ENCODE data around the gene ZBED1.
"Not testable (repeated sequence)": the region's sequence is repeated elsewhere in the genome, so short reads cannot be mapped to it uniquely, and the experiment has no call there.

Gene ZBED1

GRCh38 chrX:2512501-2512900 lies 11.7 kb upstream of the ZBED1 start:
- ChIA-PET POLR2A (no interaction called here), CTCF (no interaction called here)
- DNase-seq (ENCODE audit: extremely low spot score) = no peak
- TF ChIP-seq FOXK2 (IDR thresholded peaks at IDR 0.05) (no peak), FOXA1 (IDR thresholded peaks at IDR 0.05) (no peak), CTBP1 (IDR thresholded peaks at IDR 0.05; ENCODE audit: borderline replicate concordance) (no peak), ELF4 (IDR thresholded peaks at IDR 0.05) (no peak), PKNOX1 (IDR thresholded peaks at IDR 0.05) (no peak), BHLHE40 (IDR thresholded peaks at IDR 0.05; ENCODE audit: borderline replicate concordance) (no peak), L3MBTL2 (conservative IDR thresholded peaks at IDR 0.05) (no peak), ARNT (IDR thresholded peaks at IDR 0.05) (no peak), NFRKB (IDR thresholded peaks at IDR 0.05) (no peak), SUZ12 (IDR thresholded peaks at IDR 0.05) (no peak), SP1 (IDR thresholded peaks at IDR 0.05) (no peak), LEF1 (IDR thresholded peaks at IDR 0.05; ENCODE audit: borderline replicate concordance) (no peak), FOXM1 (IDR thresholded peaks at IDR 0.05; ENCODE audit: borderline replicate concordance) (no peak), TARDBP (IDR thresholded peaks at IDR 0.05) (no peak), ZNF384 (IDR thresholded peaks at IDR 0.05) (no peak), HDGF (IDR thresholded peaks at IDR 0.05; ENCODE audit: borderline replicate concordance) (no peak)

GRCh38 chrX:2511326-2511725 lies 10.6 kb upstream of the ZBED1 start:
- ChIA-PET POLR2A (no interaction called here), CTCF (no interaction called here)
- TF ChIP-seq HDGF (IDR thresholded peaks at IDR 0.05; ENCODE audit: borderline replicate concordance) = no peak
- TF ChIP-seq SUZ12 (IDR thresholded peaks at IDR 0.05) = no peak
- TF ChIP-seq ELF4 (IDR thresholded peaks at IDR 0.05) = no peak
- no peak for TF ChIP-seq LEF1 (IDR thresholded peaks at IDR 0.05; ENCODE audit: borderline replicate concordance)
- no peak for TF ChIP-seq FOXM1 (IDR thresholded peaks at IDR 0.05; ENCODE audit: borderline replicate concordance)
- TF ChIP-seq BHLHE40 (IDR thresholded peaks at IDR 0.05; ENCODE audit: borderline replicate concordance) = no peak
- no peak for DNase-seq (ENCODE audit: extremely low spot score)

GRCh38 chrX:2508648-2509335 lies 8.0 kb upstream of the ZBED1 start:
- POLR2A ChIA-PET = no interaction called here
- TF ChIP-seq PKNOX1 (IDR thresholded peaks at IDR 0.05) (no peak), CTBP1 (IDR thresholded peaks at IDR 0.05; ENCODE audit: borderline replicate concordance) (no peak), SP1 (IDR thresholded peaks at IDR 0.05) (no peak), ARNT (IDR thresholded peaks at IDR 0.05) (no peak), FOXA1 (IDR thresholded peaks at IDR 0.05) (no peak), NFRKB (IDR thresholded peaks at IDR 0.05) (no peak), L3MBTL2 (conservative IDR thresholded peaks at IDR 0.05) (no peak; the same call in 1 of the 2 replicates), ELF4 (IDR thresholded peaks at IDR 0.05) (no peak)
- CTCF ChIA-PET = no interaction called here
- DNase-seq (ENCODE audit: extremely low spot score) = no peak

- ChIA-PET POLR2A (no interaction called here), CTCF (no interaction called here)
- DNase-seq (ENCODE audit: extremely low spot score) = no peak
- TF ChIP-seq ARNT (IDR thresholded peaks at IDR 0.05) (no peak), FOXK2 (IDR thresholded peaks at IDR 0.05) (no peak)
Measured at GRCh38 chrX:2507904-2508627, 7.3 kb upstream of the ZBED1 start.

GRCh38 chrX:2507196-2507595 lies 6.4 kb upstream of the ZBED1 start:
- ChIA-PET POLR2A (no interaction called here), CTCF (no interaction called here)
- no peak for TF ChIP-seq CTBP1 (IDR thresholded peaks at IDR 0.05; ENCODE audit: borderline replicate concordance)
- no peak for TF ChIP-seq L3MBTL2 (conservative IDR thresholded peaks at IDR 0.05)
- no peak for TF ChIP-seq PKNOX1 (IDR thresholded peaks at IDR 0.05)
- no peak for TF ChIP-seq SP1 (IDR thresholded peaks at IDR 0.05)
- TF ChIP-seq FOXA1 (IDR thresholded peaks at IDR 0.05) = no peak
- no peak for TF ChIP-seq ARNT (IDR thresholded peaks at IDR 0.05)
- no peak for TF ChIP-seq TARDBP (IDR thresholded peaks at IDR 0.05)
- DNase-seq (ENCODE audit: extremely low spot score) = no peak

- POLR2A ChIA-PET; DNase-seq (ENCODE audit: extremely low spot score); CTCF ChIA-PET: not testable (repeated sequence)
Measured at GRCh38 chrX:2505341-2505740, 4.6 kb upstream of the ZBED1 start.

- ChIA-PET POLR2A (no interaction called here), CTCF (no interaction called here)
- no peak for DNase-seq (ENCODE audit: extremely low spot score)
- TF ChIP-seq LEF1 (IDR thresholded peaks at IDR 0.05; ENCODE audit: borderline replicate concordance) (no peak), BHLHE40 (IDR thresholded peaks at IDR 0.05; ENCODE audit: borderline replicate concordance) (no peak), L3MBTL2 (conservative IDR thresholded peaks at IDR 0.05) (no peak), ZNF384 (IDR thresholded peaks at IDR 0.05) (no peak), CTBP1 (IDR thresholded peaks at IDR 0.05; ENCODE audit: borderline replicate concordance) (no peak), SUZ12 (IDR thresholded peaks at IDR 0.05) (no peak), HDGF (IDR thresholded peaks at IDR 0.05; ENCODE audit: borderline replicate concordance) (no peak)
Measured at GRCh38 chrX:2504706-2505332, 4.0 kb upstream of the ZBED1 start.
